ENCODE measurements around the gene NTN3.

Gene NTN3

GRCh38 chr16:2520784-2521531, 49.9 kb downstream of the NTN3 start:
- H3K27me3 ChIP-seq (replicated peaks; ENCODE audit: control insufficient read depth, insufficient read depth, low read length): no peaks in the 10 kb centered on the region
- peaks cover 19% of the 10 kb centered on the region for H3K36me3 ChIP-seq (ENCODE audit: control insufficient read depth, insufficient read depth, low read length)
- H3K4me3 ChIP-seq (replicated peaks; ENCODE audit: low read depth, low read length): peak overlapping the region; percentile 76
- peak; percentile 72 for DNase-seq (ENCODE audit: extremely low read depth, insufficient read length)
- no peak for TF ChIP-seq CTCF (IDR thresholded peaks at IDR 0.05; ENCODE audit: insufficient read depth, low read length, poor library complexity, severe bottlenecking)

Data from GM06990 (cell line).